Cerebellar nuclear complex (tissue), 1 donor: Measurements from ENCODE around the gene UBAP1.
"Not testable (repeated sequence)": the region's sequence is repeated elsewhere in the genome, so short reads cannot be mapped to it uniquely, and the experiment has no call there.

Experiments
- DNase-seq, 2 experiments: peaks; one replicate each; lab custom pipeline; 2025; lab: John Stamatoyannopoulos, UW

UBAP1 gene

DNA sequence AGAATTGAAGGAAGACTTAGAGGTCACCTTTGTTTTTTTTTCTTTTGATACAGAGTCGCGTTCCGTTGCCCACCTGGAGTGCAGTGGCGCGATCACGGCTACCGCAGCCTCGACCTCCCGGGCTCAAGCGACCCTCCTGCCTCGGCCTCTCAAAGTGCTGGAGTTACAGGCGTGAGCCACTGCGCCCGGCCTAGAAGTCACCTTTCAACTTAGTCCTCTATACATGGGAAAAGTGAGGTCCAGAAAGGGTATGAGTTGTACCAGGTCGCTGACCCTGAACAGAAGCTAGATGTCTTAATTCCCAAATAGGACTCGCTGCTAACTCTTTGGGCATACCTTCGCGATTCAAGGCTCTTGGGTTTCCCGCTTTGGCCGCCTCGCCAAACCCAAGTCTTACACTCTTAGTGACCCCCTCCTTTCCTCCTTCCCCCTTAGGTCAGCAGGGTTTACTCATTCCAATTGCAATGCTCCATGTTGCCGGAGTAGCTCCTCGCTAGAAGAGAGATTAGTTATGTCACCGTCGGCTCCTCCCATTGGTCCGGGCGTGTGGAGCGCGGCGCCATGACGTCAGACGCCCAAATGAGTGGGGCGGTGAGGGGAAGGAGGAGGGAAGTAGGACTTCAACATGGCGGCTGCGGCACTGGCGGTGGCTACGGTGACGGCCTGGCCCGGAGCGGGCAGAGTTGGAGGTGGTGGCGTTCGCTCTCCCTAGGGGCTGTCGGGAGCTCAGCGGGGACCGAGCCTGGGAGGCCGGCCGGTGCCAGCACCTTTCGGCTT is at the start of gene UBAP1:
UBAP1 (plus strand) TSS at position 608 of the 777 bp plus-strand sequence. CDS start 41,872 bp downstream, outside the sequence.
- DNase-seq, result peak; percentile 88 to 94

DNA sequence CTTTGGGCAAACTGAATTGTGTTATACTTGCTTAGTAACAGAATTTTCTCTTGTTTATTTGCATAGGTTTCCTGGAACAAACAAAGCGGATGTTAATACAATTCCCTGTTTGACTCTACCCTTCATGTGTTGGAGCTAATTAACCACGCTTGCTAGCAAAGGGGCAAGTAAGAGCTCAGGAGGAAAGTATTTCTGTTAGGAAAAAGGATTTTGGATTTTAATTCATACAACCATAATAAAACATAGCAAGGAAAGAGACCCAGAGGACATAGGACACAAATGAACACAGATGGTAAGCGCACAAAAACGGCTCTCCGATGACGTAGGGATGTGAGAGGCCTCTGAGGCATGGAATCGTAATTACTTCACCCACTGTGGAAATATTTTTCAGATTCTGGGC is 47.3 kb upstream of the UBAP1 start:
- DNase-seq, result no peak

DNA sequence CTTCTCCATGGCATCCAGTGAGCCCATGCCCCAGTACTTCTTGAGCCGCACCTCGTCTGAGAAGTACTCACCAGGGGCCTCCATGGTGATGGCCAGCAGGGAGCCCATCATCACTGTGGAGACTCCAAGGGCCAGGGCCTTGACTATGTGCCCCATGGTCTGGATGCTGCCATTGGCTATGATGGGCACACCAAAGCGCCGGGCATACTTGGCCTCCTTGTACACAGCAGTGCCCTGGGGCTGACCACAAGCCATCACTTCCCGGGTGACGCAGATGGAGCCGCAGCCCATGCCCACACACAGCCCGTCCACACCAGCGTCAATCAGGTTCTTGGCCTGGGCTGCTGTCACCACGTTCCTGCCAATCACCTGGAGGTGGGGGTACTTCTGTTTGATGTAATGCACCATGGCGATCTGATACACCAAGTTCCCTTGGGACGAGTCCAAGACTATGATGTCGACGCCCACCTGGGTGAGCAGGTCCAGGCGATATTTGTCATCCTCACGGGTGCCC is 45.4 kb upstream of the UBAP1 start:
- DNase-seq, result no peak

DNA sequence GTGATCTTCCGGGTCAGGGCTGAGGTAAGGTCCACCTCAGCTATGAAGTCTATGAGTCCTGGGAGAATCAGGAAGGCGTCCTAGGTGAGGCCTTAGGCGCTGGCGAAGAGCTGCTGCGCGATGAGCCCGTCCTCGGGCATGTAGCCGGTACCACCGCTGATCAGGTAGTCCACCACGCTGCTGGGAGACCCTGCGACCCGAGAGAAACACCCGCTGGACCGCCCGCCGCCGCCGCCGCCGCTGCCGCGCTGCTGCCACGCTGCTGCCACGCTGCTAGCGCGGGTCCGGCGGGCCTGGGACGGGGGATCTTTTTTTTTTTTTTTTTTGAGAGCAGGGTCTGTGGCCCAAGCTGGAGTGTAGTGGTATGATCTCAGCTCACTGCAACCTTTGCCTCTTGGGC is 44.3 kb upstream of the UBAP1 start:
- DNase-seq, result no peak

DNA sequence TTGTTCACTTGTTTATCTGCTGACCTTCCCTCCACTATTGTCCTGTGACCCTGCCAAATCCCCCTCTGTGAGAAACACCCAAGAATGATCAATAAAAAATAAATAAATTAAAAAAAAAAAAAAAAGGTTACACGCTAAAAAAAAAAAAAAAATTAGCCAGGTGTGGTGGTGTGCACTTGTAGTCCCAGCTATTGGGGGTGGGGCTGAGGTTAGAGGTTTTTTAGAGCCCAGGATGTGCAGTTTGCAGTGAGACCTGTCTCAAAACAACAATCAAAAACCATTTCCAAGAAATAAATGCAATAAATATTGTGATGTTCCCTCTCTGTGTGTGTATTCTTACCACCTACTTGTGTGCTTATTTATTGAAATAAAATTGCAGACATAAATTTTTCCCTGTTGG is 40.2 kb upstream of the UBAP1 start:
- not testable (repeated sequence) for DNase-seq

DNA sequence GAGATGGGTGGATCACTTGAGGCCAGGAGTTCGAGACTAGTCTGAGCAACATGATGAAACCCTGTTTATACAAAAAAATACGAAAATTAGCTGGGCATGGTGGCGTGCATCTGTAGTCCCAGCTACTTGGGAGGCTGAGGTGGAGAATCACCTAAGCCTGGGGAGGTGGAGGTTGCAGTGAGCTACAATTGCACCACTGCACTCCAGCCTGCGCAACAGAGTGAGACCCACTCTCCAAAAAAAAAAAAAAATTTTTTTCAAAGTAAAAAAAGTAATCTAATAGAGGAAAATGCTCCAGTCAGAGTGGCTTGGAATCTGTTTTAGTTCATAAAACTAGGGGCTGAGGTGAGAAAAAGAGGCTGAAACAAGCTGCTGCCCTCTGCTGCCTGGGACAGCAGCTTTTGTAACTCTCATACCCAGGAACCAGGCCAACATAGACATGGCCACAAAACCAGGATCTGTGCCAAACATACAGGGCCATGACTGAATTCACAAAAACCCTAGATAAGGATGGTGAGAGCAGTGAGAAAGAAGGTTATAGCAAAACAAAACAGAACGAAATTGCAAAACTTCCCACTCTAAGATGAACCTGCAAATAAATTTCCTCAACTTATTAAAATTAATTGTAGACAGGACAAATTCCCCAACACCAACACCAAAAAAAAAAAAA is 39.2 kb upstream of the UBAP1 start:
- no peak for DNase-seq

DNA sequence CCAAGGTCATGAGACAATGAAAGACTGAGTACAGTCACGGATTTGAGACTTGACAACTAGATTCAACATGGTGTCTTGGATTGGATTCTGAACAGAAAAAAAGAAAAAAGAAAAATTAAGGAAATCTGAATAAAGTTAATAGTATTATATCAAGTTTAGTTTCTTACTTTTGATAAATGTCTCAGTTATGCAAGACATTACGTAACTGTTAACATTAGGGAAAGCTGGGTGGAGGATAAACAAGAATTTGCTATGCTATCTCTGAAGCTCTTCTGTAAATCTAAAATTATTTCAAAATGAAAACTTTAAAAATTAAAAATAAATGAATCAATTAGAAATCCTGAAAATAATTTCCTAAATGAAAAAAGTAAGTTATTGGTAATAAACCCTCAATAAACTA is 38.0 kb upstream of the UBAP1 start:
- no peak for DNase-seq

DNA sequence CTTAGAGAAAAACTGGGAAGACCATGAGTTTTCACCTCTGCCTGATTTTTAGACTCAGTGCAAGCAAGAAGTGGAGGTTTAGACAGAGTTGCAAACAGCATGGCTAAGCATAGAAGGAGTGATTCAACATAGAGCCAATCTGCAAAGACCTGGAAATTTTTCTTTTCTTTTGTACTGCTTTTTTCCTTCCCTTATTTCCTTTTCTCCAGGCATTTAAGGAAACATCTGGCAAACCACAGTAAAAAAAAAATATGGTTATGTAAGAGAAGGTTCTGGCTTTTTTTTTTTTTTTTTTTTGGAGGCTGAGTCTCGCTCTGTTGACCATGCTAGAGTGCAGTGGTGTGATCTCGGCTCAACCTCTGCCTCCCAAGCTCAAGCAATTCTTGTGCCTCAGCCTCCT is 35.7 kb upstream of the UBAP1 start:
- DNase-seq, result no peak

DNA sequence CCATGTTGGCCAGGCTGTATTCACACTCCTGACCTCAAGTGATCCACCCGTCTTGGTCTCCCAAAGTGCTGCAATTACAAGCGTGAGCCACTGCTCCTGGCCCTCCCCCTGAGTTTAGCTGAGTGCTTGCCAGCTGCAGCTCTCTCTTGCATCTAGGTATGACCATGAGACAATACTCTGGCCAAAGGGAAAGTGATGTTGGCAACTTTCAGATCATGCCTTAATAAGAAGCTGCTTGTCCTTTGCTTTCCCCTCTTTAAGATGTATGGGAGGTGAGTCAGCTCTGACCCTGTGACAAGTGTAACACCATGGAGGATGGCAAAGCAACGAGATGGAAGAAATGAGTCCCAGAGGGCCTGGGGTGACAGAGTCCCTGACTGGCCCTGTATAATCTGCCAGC is 33.7 kb upstream of the UBAP1 start:
- DNase-seq, result no peak

DNA sequence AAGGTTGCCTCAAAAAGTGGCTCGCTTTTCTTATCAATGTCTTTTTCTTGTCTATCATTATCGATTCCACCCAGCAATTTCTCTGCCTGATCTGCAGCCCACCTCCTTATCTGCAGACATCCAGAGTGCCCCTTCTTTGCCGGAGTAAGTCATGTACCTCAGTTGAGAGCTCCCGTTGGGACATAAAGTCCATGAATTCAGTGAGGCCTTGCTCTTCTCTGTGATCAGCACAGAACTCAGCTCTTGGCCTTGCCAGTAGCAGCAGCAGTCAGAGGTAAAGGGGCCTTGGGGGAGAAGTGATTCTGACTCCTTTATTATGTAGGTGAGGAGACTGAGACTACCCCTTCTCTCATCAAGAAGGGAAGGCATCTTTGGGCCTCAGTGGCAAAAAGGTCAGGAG is 27.4 kb upstream of the UBAP1 start:
- no peak for DNase-seq

DNA sequence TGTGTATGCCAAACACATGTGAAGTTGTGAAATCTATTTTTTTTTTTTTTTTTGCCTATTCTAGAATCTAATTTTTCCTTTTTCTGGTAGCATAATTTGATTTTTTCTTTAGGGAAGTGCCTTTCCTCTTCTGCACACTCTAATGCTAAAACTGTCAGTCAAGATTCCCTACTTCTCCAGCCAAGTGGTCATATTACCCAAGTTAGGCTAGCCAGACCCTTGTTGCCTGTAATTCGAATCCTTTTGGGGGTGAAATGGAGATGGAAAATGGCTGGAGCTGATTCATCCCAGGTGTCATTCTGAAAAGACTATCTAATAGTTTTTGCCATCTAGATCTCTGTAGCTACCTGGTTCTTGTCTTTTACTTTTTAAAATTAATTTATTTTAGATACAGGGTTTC is 24.8 kb upstream of the UBAP1 start:
- no peak for DNase-seq

DNA sequence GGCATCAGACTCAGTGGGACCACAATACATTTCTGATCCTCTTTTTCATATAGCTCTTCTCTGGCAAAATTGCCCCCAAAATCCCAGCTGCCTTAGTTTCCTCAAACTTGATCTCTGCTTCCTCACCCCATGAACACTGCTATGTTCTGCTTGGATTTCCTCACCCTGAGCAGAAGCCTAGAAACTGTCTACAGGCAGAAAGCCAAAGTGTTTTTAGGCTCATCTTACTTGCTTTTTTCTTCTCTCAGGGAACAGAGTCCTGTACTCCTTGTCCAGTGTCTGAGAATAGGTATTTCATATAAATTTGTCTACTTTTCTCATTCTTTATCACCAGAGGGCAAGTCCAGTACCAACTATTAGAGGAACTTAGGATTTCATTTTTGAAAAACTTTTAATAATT is 21.5 kb upstream of the UBAP1 start:
- no peak for DNase-seq

DNA sequence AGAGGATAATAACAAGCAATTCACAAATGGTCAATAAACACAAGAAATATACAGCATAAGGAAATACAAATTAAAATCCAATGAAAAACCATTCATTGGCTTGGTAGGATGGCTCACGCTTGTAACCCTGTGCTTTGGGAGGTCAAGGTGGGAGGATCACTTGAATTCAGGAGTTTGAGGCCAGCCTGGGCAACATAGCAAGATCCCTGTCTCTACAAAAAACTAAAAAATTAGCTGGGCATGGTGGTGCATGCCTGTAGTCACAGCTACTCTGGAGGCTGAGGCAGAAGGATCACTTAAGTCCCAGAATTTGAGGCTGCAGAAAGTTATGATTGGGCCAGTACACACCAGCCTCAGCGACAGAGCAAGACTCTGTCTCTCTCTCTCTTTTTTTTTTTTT is 20.9 kb upstream of the UBAP1 start:
- DNase-seq, result no peak

DNA sequence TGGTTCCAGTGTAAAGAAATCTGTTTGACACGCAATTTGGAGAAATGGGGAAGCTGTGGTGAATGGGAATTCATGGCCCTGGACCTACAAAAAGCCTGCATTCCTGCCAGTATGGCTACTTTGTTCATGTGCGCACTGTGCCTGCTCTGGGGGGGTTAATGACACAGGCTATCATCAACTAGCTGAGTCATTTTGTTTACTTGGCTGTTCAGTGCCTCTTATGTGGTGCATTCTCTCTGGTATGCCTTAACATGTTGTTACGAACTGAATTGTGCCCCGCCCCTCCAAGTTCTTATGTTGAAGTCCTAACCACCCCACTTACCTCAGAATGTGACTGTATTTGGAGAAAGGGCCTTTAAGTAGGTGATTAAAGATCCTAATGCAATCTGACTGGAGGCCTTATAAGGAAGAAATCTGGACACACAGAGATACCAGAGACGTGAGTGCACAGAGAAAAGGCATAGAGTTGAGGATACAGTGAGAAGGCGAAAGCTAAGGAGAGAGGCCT is 20.4 kb upstream of the UBAP1 start:
- no peak for DNase-seq

DNA sequence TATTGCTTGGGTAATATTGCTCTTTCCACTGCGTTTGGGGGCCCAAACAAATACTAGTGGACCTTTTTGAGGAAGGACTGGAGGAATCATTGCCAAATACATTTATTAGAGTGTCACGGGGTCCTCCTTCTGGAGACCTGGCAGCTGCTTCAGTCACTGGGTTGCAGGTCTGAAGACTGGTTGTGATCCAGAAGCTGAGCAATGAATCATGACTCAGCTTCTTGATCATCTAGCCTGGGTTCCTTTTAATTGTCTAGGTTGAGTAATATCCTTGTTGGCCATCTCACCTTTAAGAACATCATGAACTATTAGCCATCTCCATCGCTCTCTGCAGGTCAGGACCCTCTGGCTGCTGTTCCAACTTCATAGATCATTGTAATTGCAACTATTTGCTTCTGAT is 15.4 kb upstream of the UBAP1 start:
- DNase-seq, result no peak

DNA sequence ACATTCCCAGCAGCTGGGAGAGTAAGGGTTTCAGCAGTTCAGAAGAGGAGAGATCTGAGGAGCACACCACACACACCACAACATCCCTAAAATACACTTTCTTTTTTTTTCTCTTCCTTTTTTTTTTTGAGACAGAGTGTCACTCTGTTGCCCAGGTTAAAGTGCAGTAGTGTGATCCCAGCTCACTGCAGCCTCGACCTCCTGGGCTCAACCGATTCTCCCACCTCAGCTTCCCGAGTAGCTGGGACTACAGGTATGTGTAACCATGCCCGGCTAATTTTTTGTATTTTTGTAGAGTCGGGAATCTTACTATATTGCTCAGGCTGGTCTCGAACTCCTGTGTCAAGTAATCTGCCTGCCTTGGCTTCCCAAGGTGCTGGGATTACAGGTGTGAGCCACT is 9.7 kb upstream of the UBAP1 start:
- no peak for DNase-seq

DNA sequence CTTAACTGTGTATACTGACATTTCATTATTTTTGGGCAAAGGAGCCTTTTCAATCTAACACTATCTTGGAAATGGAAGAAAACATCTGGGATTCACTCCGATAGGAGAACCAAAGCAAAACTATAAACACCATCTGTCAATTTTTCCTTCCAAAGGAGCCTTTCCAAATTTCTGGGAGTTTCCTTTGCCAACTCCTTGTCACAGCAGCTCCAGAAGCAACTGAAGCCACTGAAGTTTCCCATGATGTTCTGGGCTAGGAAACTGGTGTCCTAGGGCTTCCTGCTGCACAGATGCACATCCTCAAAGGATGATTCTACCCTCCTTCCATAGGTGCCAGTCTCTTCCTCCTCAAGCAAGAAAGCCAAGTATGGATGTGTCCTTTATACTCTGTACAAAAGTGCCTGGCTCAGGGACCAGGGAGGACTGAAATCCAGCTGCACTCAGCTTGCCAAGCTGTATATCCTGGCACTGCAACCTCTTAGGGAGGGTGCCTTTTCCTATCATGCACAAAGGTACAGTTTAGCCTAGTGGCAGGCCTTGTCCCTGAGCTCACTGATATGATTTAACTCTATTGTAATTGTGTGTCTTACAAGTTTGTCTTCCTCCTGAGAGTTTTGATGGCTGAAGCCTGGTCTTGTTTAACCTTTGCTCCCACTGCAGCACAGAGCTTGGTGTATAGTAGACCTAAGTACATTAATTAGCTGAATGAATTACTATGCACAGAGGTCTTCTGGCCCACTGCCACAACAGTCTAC is 8.4 kb upstream of the UBAP1 start:
- no peak for DNase-seq

DNA sequence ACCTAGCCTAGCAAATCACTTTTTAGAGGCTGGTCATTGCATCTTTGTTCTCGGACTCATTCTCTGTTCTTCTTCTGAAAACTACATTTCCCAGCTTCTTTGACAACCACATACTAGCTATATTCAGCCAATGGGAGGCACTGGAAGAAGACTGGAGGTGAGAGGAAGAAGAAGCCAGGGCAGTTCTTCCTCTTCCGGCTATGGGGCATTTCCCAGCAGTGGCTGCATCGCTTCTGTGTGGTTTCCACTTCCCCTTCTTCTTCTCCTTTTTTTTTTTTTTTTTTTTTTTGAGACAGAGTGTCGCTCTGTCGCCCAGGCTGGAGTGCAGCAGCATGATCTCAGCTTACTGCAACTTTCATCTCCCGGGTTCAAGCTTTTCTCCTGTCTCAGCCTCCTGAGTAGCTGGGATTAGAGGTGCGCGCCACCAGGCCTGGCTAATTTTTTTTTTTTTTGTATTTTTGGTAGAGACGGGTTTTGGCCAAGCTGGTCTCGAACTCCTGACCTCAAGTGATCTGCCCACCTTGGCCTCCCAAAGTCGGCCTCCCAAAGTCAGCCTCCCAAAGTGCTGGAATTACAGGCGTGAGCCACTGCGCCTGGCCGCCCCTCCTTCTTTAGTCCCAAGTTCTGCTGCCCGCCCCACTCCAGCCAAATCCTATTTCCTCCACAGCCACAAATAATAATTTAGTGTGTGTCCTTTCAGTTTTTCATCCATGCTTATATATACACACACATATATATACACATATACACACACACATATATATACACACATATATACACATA is 6.9 kb upstream of the UBAP1 start:
- no peak for DNase-seq

DNA sequence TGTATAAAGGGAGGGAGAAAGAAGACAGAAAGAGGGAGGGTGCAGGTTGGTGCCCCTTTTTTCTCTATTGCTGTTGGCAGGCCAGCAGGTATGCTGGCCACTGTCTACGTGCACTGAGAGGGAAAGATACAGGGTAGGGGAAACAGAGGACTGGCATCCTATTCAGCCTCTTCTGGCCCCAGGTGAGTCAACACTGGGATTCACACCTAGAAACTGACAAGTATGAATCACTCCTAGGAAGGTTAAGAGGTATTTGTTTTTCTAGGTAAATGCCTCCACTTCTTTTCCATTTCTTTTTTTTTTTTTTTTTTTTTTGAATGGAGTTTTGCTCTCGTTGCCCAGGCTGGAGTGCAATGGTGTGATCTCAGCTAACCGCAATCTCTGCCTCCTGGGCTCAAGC is 2.8 kb upstream of the UBAP1 start:
- no peak for DNase-seq

DNA sequence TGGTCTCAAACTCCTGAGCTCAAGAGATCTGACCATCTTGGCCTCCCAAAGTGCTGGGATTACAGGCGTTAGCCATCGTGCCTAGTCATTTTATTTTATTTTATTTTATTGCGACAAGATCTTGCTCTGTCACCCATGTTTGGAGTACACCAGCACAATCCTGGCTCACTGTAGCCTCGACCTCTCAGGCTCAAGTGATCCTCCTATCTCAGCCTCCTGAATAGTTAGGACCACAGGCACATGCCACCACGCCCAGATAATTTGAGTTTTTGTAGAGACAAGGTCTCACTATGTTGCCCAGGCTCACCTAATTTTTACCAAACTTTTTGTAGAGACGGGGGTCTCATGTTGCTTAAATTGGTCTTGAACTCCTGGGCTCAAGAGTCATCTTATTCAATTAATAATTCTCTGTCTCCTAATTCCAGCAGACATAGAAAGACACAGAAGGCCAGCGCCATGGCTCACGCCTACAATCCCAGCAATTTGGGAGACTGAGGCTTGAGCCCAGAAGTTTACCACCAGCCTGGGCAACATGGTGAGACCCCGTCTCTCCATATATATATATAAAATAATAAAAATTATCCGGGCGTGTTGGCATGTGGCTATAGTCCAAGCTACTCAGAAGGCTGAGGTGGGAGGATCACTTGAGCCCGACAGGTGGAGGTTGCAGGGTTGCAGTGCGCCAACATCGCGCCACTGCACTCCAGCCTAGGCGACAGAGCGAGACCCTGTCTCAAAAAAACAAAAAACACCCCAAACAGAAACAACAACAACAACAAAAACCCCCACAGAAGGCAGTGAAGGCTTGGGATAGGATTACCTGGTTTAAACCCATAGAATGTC is 1.0 kb upstream of the UBAP1 start:
- no peak for DNase-seq
